ENCODE measurements around the gene EPM2A.
A peak's percentile ranks its signal among the peaks of the same experiment; 100 is the strongest.

The EPM2A gene

DNA sequence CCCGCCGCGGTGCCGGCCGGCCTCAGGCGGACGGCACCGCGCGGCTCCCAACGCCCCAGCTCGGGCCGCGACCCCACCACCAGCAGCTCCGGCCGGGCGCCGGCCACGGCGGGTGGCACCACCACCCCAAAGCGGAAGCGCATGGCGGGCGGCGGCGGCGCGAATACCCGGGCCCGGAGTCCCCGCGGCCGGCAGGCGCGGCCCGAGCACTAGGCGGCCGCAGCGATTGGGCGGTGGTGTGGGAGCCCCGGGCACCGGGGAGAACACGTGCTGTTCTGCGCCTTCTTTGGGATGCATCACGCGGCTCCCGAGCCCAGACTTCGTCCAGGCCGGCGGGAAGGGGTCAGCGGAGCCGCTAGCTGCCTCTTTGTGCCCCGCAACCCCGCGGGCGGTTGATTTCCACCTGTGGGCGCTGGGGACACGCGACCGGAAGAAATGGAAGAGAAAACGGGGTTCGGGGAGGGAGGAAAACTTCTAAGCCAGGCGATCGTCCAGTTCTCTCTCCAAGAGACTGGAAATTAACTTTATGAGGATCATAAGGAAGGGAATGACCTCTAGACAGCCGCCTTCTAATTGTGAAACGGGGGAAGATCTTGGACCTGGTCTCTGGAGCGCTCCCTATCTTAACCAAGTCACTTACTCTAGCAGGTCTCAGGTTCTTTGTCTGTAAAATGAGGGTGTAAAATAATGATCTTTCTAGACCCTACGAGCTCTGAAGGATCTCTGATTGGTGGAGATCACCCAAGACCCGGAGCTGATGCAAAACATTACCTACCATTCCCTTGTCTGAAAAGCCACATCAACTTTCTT lies at the start of gene EPM2A:
Gene EPM2A, minus strand, starts transcription at position 165 of the 810 bp plus-strand sequence. Its CDS starts 22 bp downstream, at position 143.
- peak within 1 kb of the TSS; percentile 98 for H3K9ac ChIP-seq

DNA sequence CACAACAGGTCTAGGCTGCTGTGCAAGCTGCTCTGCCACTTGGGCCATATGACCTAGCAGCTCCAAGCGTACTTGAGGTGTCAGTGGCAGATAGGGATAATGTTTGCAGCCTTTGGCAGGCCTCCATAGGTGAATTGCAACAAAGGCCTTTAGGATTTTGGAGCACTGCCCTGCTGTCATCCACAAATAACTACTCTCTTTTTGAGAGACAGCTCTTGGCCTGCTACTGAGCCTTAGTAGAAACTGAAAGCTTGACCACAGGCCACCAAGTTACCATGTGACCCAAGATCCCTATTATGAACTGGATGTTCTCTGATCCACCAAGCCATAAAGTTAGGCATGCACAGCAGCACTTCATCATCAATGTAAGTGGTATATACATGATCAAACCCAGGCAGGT lies 49.4 kb upstream of the EPM2A start:
- no peak overlapping the region for H3K9ac ChIP-seq
- peaks cover 19% of the 10 kb centered on the region for H3K9me3 ChIP-seq
- H3K4me3 ChIP-seq, result no peak overlapping the region
- no peak overlapping the region for H3K4me2 ChIP-seq
- no peaks in the 10 kb centered on the region for H3K27me3 ChIP-seq
- H3K27ac ChIP-seq, result no peak overlapping the region
- no peaks in the 10 kb centered on the region for H4K20me1 ChIP-seq
- peaks cover 5% of the 10 kb centered on the region; the same call in 1 of the 2 replicates for H3K4me1 ChIP-seq
- TF ChIP-seq Cebpa-rat (IDR thresholded peaks at IDR 0.05), result no peak
- H3K36me3 ChIP-seq, result peaks cover 12% of the 10 kb centered on the region; the same call in 1 of the 2 replicates

More for the DNA sequence above, at the start of gene EPM2A:
- peak within 1 kb of the TSS; percentile 90 for H3K4me2 ChIP-seq
- H3K4me1 ChIP-seq, result peaks cover 27% of the 10 kb centered on the region
- H3K36me3 ChIP-seq, result no peaks in the 10 kb centered on the region
- peak within 1 kb of the TSS; percentile 86 for H3K4me3 ChIP-seq
- H3K27ac ChIP-seq, result peak within 1 kb of the TSS; percentile 99
- H3K9me3 ChIP-seq, result peaks cover 14% of the 10 kb centered on the region
- no peaks in the 10 kb centered on the region for H3K27me3 ChIP-seq
- H4K20me1 ChIP-seq, result no peaks in the 10 kb centered on the region
- TF ChIP-seq Cebpa-rat (IDR thresholded peaks at IDR 0.05), result no peak

DNA sequence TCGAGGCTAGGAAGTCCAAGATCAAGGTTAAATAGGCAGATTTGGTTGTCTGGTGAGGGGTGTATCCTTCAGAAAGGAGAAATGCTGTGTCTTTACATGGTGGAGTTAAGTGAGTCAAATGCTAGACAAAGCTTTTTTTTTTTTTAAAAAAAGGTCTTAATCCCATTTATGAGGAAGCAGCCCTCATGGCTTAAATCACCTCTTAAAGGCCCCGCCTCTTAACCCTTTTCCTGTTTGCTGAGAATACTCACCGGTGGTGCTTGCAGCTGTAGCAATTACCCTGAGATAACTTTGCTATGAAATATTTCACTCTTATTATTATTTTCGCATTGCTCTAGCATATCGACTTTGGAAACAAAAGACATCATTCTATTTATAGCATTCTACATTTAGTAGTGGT lies 48.5 kb upstream of the EPM2A start:
- Histone ChIP-seq H4K20me1 (no peaks in the 10 kb centered on the region), H3K4me3 (no peak overlapping the region), H3K4me2 (no peak overlapping the region), H3K4me1 (peaks cover 5% of the 10 kb centered on the region; the same call in 1 of the 2 replicates), H3K36me3 (peaks cover 12% of the 10 kb centered on the region; the same call in 1 of the 2 replicates), H3K9ac (no peak overlapping the region), H3K27me3 (no peaks in the 10 kb centered on the region), H3K27ac (no peak overlapping the region), H3K9me3 (0 out of 2 replicates have a peak, but pooled peaks cover 12% of the 10 kb centered on the region)
- TF ChIP-seq Cebpa-rat (IDR thresholded peaks at IDR 0.05), result no peak

DNA sequence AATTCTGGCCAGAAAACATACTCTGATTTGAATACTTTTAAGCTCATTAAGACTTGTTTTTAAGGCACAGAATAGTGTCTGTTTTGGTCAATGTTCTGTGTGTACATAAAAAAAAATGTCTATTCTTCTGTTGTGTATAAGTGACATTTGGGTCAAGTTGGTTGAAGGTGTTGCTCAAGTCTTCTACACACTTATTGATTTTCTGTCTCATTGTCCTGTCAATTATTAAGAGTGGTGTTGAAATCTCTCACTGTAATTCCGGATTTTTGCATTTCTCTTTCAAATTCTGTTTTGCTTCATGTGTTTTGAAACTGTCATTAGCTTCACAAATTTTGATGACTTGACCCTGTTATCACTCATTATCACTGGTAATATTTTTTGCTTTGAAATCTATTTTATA lies 37.5 kb upstream of the EPM2A start:
- no peaks in the 10 kb centered on the region for H3K27me3 ChIP-seq
- no peaks in the 10 kb centered on the region for H3K36me3 ChIP-seq
- H3K4me2 ChIP-seq, result no peak overlapping the region
- H3K27ac ChIP-seq, result no peak overlapping the region
- no peaks in the 10 kb centered on the region for H4K20me1 ChIP-seq
- no peak overlapping the region for H3K9ac ChIP-seq
- H3K4me3 ChIP-seq, result no peak overlapping the region
- no peak for TF ChIP-seq Cebpa-rat (IDR thresholded peaks at IDR 0.05)
- H3K9me3 ChIP-seq, result no peaks in the 10 kb centered on the region; the same call in 1 of the 2 replicates
- no peaks in the 10 kb centered on the region for H3K4me1 ChIP-seq

DNA sequence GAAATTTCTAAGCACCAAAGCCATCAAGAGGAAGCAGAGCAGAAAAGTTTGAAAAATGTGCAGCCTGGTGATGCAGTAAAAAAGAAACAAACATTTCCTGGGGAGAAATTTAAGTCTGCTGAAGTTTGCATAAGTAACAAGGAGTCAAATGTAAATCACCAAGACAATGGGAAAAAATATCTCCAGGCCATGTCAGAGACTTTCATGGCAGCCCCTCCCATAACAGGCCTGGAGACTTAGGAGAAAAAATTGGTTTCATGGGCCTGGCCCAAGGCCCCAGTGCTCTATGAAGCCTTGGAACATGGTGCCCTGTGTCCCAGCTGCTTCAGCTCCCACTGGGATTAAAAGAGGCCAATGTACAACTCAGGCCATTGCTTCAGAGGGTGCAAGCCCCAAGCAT lies 30.1 kb upstream of the EPM2A start:
- Histone ChIP-seq H3K36me3 (no peaks in the 10 kb centered on the region), H3K4me3 (no peak overlapping the region), H3K27ac (no peak overlapping the region), H3K9me3 (no peaks in the 10 kb centered on the region), H3K4me2 (no peak overlapping the region), H3K27me3 (no peaks in the 10 kb centered on the region), H3K4me1 (peaks cover 6% of the 10 kb centered on the region; the same call in 1 of the 2 replicates), H3K9ac (no peak overlapping the region), H4K20me1 (no peaks in the 10 kb centered on the region)
- no peak for TF ChIP-seq Cebpa-rat (IDR thresholded peaks at IDR 0.05)

DNA sequence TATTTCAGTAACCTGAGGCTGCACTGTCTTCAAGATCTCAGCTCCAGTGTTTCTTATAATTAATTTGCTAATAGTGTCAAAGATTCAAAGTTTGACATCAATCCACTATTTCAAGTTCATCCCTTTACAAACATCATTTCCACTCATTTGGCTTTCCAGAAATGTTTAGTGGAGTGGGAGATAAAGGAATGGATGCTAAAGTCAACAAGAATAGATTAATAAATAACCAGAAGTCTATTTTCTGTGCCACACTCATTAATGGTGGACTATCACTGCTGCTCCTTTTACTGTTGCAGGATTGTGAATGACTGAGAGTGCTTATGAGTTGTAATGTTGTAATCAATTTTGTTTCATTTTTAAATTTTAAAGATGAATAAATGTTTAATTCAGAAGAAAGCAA lies 28.4 kb upstream of the EPM2A start:
- Histone ChIP-seq H3K36me3 (no peaks in the 10 kb centered on the region), H3K9me3 (no peaks in the 10 kb centered on the region), H3K4me3 (no peak overlapping the region), H3K27ac (no peak overlapping the region), H3K4me2 (no peak overlapping the region), H3K9ac (no peak overlapping the region), H4K20me1 (no peaks in the 10 kb centered on the region), H3K27me3 (no peaks in the 10 kb centered on the region), H3K4me1 (peaks cover 6% of the 10 kb centered on the region; the same call in 1 of the 2 replicates)
- no peak for TF ChIP-seq Cebpa-rat (IDR thresholded peaks at IDR 0.05)

DNA sequence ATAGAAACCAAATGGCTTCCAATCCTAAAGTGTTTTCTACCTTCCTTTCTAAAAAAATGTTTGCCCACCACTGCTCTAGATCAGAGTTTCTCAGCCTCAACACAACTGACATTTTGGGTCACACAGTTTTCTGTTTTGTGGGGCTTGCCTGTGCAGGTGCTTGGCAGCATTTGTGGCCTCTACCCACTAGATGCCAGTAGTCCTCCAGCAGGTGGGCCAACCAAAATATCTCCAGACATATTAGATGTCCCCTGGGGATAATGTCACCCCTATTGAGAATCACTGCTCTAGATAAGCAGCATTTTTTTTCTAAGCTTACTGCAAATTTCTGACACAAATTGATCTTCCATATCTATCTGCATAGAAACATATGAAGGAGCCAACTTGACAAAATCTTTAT lies 26.3 kb upstream of the EPM2A start:
- Histone ChIP-seq H3K36me3 (no peaks in the 10 kb centered on the region), H3K9ac (no peak overlapping the region), H3K27ac (no peak overlapping the region), H3K9me3 (no peaks in the 10 kb centered on the region), H3K4me3 (no peak overlapping the region), H3K27me3 (no peaks in the 10 kb centered on the region), H3K4me1 (peaks cover 6% of the 10 kb centered on the region; the same call in 1 of the 2 replicates), H4K20me1 (no peaks in the 10 kb centered on the region), H3K4me2 (0 out of 2 replicates have a peak overlapping the region, but pooled peaks have one; percentile 7)
- no peak for TF ChIP-seq Cebpa-rat (IDR thresholded peaks at IDR 0.05)

DNA sequence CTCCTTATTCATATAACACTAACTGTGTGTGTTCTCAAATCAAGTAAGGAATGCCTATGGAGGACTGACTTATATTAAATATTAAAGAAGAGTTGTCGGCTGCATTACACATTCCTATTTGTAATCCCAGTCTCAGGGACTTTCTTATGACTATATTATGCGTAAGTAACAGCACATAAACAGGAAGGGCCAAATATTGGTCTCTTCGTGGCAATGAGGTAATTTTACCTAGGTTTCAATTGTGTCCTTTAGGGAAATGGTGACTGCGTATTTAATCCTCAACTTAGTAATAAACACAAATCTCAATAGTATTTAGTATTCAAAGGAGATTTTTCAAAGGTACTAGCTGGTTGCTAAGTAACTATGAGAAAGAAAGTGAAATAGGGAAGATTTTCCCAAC lies 22.8 kb upstream of the EPM2A start:
- Histone ChIP-seq H3K9ac (no peak overlapping the region), H3K9me3 (no peaks in the 10 kb centered on the region), H3K4me2 (no peak overlapping the region), H3K4me3 (no peak overlapping the region), H3K4me1 (peaks cover 11% of the 10 kb centered on the region; the same call in 1 of the 2 replicates), H4K20me1 (no peaks in the 10 kb centered on the region), H3K27me3 (no peaks in the 10 kb centered on the region), H3K36me3 (no peaks in the 10 kb centered on the region), H3K27ac (no peak overlapping the region)
- no peak for TF ChIP-seq Cebpa-rat (IDR thresholded peaks at IDR 0.05)

DNA sequence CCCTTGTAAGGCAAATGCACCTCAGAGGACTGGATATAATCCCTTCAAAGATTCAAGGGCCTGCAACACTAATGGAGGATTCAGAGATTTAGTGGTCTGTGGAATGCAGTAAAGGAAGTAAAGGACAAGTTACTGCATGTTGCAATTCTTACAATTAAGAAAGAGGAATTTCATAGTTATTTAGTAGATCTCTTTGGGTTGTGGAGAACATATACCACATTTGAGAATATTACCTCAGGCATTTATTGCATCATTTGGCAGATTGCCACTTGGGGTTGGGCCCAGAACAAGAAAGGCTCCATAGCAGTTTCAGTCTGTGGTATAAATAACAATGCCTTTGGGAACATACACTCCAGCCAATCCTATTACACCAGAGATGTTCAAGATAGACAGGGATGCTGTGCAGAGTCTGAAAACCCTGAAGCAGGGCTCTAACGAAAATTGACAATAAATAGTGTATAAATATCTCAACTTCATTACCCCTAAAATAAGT lies 20.9 kb upstream of the EPM2A start:
- Histone ChIP-seq H3K9ac (no peak overlapping the region), H3K27me3 (no peaks in the 10 kb centered on the region), H3K4me3 (no peak overlapping the region), H4K20me1 (no peaks in the 10 kb centered on the region), H3K9me3 (no peaks in the 10 kb centered on the region), H3K4me2 (no peak overlapping the region), H3K27ac (no peak overlapping the region), H3K4me1 (peaks cover 6% of the 10 kb centered on the region; the same call in 1 of the 2 replicates), H3K36me3 (no peaks in the 10 kb centered on the region)
- no peak for TF ChIP-seq Cebpa-rat (IDR thresholded peaks at IDR 0.05)

DNA sequence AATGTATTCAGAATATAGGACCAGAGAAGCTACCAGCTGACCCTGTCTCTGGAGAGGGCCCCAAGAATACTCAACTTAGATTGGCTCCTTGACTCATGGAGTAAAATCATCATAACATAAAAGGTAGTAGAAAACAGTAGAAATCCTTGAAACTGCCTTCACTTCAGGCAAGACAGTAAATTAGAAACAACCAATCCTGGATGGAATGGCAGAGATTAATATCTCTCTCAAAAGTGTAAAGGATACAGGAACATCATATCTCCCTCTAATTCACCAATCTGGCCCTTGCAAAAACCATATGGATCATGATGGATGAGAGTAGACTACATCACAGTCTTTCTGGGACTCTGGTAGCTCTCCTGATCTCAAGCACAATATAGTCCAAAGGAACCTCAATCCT lies 20.4 kb upstream of the EPM2A start:
- no peaks in the 10 kb centered on the region for H3K36me3 ChIP-seq
- no peak overlapping the region for H3K9ac ChIP-seq
- no peaks in the 10 kb centered on the region for H3K27me3 ChIP-seq
- H3K4me2 ChIP-seq, result no peak overlapping the region
- H3K9me3 ChIP-seq, result no peaks in the 10 kb centered on the region
- H3K27ac ChIP-seq, result no peak overlapping the region
- H3K4me3 ChIP-seq, result no peak overlapping the region
- H3K4me1 ChIP-seq, result peaks cover 6% of the 10 kb centered on the region; the same call in 1 of the 2 replicates
- H4K20me1 ChIP-seq, result no peaks in the 10 kb centered on the region
- TF ChIP-seq Cebpa-rat (IDR thresholded peaks at IDR 0.05), result no peak
